Activated B cell treated with CpG ODN at 0.5 μM for 24 hours (primary cell): Measurements from ENCODE around the gene AHCYL2. TPM values are rescaled to one million over a fixed set of nuclear protein-coding genes. Genes with fewer than 3 reads are reported as not detected.

Experiments
- ATAC-seq: fragments of 200-7000 bp; cut with Tn5 transposase; one replicate; pipeline ENCODE4 v1.10.0; 2021; ENCODE audit warnings: low read depth, mild to moderate bottlenecking, moderate library complexity
- CTCF ChIA-PET: fragments of 350-600 bp; sonication (Branson Sonifier 250); formaldehyde crosslinking; loops from one replicate; lab custom pipeline; 2021; ENCODE audit warnings: antibody characterized with exemption; lab: Charles Lee
- POLR2A ChIA-PET: fragments of 350-600 bp; sonication (Branson Sonifier 250); formaldehyde crosslinking; loops from one replicate; lab custom pipeline; 2021; ENCODE audit warnings: antibody characterized with exemption; lab: Charles Lee
- DNase-seq: peaks from one replicate; pipeline ENCODE4 v3.0.0; 2022
- H3K27ac Mint-ChIP-seq: one replicate; pipeline ENCODE4 v1.8.0; 2020; ENCODE audit warnings: mixed read lengths
- H3K27me3 Mint-ChIP-seq: one replicate; pipeline ENCODE4 v1.8.0; 2021; ENCODE audit warnings: mixed read lengths
- H3K36me3 Mint-ChIP-seq: one replicate; pipeline ENCODE4 v1.8.0; 2021; ENCODE audit warnings: low read depth, mixed read lengths
- H3K4me1 Mint-ChIP-seq: one replicate; pipeline ENCODE4 v1.8.0; 2021; ENCODE audit warnings: mixed read lengths
- H3K4me3 Mint-ChIP-seq: one replicate; pipeline ENCODE4 v1.8.0; 2020; ENCODE audit warnings: mild to moderate bottlenecking, mixed read lengths
- H3K9me3 Mint-ChIP-seq: one replicate; pipeline ENCODE4 v1.8.0; 2020; ENCODE audit warnings: mixed read lengths
- CTCF ChIP-seq: fragments of 200-600 bp; IDR thresholded peaks from one replicate; pipeline ENCODE4 v1.8.0; 2022; ENCODE audit warnings: antibody characterized with exemption, mild to moderate bottlenecking
- intact Hi-C: fragments of 100-400 bp; cut with micrococcal nuclease; formaldehyde crosslinking; loops from one replicate; pipeline ENCODE4 v1.15.1; 2024
- total RNA-seq: library from RNA; stranded (reverse); gene quantifications from 2 replicates; pipeline ENCODE4 v1.2.3, GENCODE V29; 2022

Gene AHCYL2
- total RNA-seq, 1 donor from 2014 or later, result 11.6 TPM

- Mint-ChIP-seq H3K9me3 (peaks cover 4% of the 10 kb centered on the region), H3K4me3 (no peak overlapping the region), H3K27me3 (no peaks in the 10 kb centered on the region), H3K27ac (no peak overlapping the region), H3K4me1 (peaks cover 21% of the 10 kb centered on the region), H3K36me3 (peaks cover 14% of the 10 kb centered on the region)
- no peak for TF ChIP-seq CTCF
- ATAC-seq, result no peak
- CTCF ChIA-PET, result interaction anchor here (4.9 kb wide), 1 partner anchor 53 kb away, joined by 169 read pairs; the partner anchor contains the start of gene AHCYL2
- intact Hi-C loops, result loop anchor here (10.0 kb wide), 1 partner anchor 369 kb away; no protein-coding TSS in a partner anchor
- POLR2A ChIA-PET, result no interaction called here
- no peak for DNase-seq
Measured at GRCh38 chr7:129273936-129274335, 49.1 kb downstream of the AHCYL2 start.

- Mint-ChIP-seq H3K27me3 (no peaks in the 10 kb centered on the region), H3K4me3 (no peak overlapping the region), H3K9me3 (peaks cover 4% of the 10 kb centered on the region), H3K36me3 (peaks cover 14% of the 10 kb centered on the region), H3K27ac (no peak overlapping the region), H3K4me1 (no peaks in the 10 kb centered on the region)
- no peak for DNase-seq
- intact Hi-C loops, result loop anchor here (10.0 kb wide), 1 partner anchor 373 kb away; no protein-coding TSS in a partner anchor
- CTCF ChIA-PET, result no interaction called here
- ATAC-seq, result no peak
- TF ChIP-seq CTCF, result no peak
- POLR2A ChIA-PET, result interaction anchor here (0.7 kb wide), 1 partner anchor 359 kb away, joined by 6 read pairs; no protein-coding TSS in a partner anchor
Measured at GRCh38 chr7:129277629-129278028, 52.8 kb downstream of the AHCYL2 start.

- Mint-ChIP-seq H3K4me3 (no peak overlapping the region), H3K4me1 (no peaks in the 10 kb centered on the region), H3K27ac (no peak overlapping the region), H3K9me3 (peaks cover 4% of the 10 kb centered on the region), H3K36me3 (peaks cover 17% of the 10 kb centered on the region), H3K27me3 (no peaks in the 10 kb centered on the region)
- no peak for ATAC-seq
- intact Hi-C loops, result loop anchor here (10.0 kb wide), 1 partner anchor 374 kb away; no protein-coding TSS in a partner anchor
- no peak for DNase-seq
- POLR2A ChIA-PET, result interaction anchor here (0.7 kb wide), 1 partner anchor 218 kb away, joined by 3 read pairs; no protein-coding TSS in a partner anchor
- CTCF ChIA-PET, result interaction anchor here (0.6 to 1.0 kb wide), 2 partner anchors 60 to 228 kb away, joined by 5 read pairs; no protein-coding TSS in a partner anchor
- no peak for TF ChIP-seq CTCF
Measured at GRCh38 chr7:129278688-129279087, 53.9 kb downstream of the AHCYL2 start.

- Mint-ChIP-seq H3K36me3 (peaks cover 9% of the 10 kb centered on the region), H3K4me3 (no peak overlapping the region), H3K27me3 (no peaks in the 10 kb centered on the region), H3K9me3 (no peaks in the 10 kb centered on the region), H3K4me1 (no peaks in the 10 kb centered on the region), H3K27ac (no peak overlapping the region)
- ATAC-seq (no peak), DNase-seq (no peak)
- TF ChIP-seq CTCF, result no peak
- intact Hi-C loops, result loop anchor here (10.0 kb wide), 1 partner anchor 375 kb away; no protein-coding TSS in a partner anchor
- CTCF ChIA-PET, result no interaction called here
- POLR2A ChIA-PET, result no interaction called here
Measured at GRCh38 chr7:129279757-129280156, 54.9 kb downstream of the AHCYL2 start.

GRCh38 chr7:129281163-129281562 lies 56.3 kb downstream of the AHCYL2 start:
- DNase-seq (no peak), ATAC-seq (no peak)
- ChIA-PET CTCF (no interaction called here), POLR2A (no interaction called here)
- intact Hi-C loops, result no loop called here
- no peaks in the 10 kb centered on the region for H3K4me1 Mint-ChIP-seq
- no peak for TF ChIP-seq CTCF
- H3K9me3 Mint-ChIP-seq, result no peaks in the 10 kb centered on the region
- peaks cover 8% of the 10 kb centered on the region for H3K36me3 Mint-ChIP-seq
- no peak overlapping the region for H3K4me3 Mint-ChIP-seq
- H3K27ac Mint-ChIP-seq, result no peak overlapping the region
- H3K27me3 Mint-ChIP-seq, result no peaks in the 10 kb centered on the region
